Upper lobe of left lung (tissue), 6 donors: ENCODE data around the gene C14orf39. TPM values are rescaled to one million over a fixed set of nuclear protein-coding genes. Genes with fewer than 3 reads are reported as not detected.

Source experiments
- ATAC-seq, 2 donors: fragments of 200-7000 bp; cut with Tn5 transposase; one replicate each; pipeline ENCODE4 v1.9.1; 2022; ENCODE audit warnings: mild to moderate bottlenecking in 2 of 2, moderate library complexity in 2 of 2; ENCODE audit not compliant: low FRiP score in 2 of 2
- DNase-seq, 2 donors: peaks; one replicate each; pipeline ENCODE4 v3.0.0-alpha.2; 2019 to 2020
- H3K27ac ChIP-seq, 4 donors: fragments of 200-600 bp; sonication (generic); one replicate each; pipeline ENCODE4 v1.5.1; 2016 to 2019
- H3K27me3 ChIP-seq, 4 donors: fragments of 200-600 bp; sonication (generic); one replicate each; pipeline ENCODE4 v1.5.1; 2017 to 2019
- H3K36me3 ChIP-seq, 4 donors: fragments of 200-600 bp; sonication (generic); one replicate each; pipeline ENCODE4 v1.5.1; 2016 to 2019
- H3K4me1 ChIP-seq, 4 donors: fragments of 200-600 bp; sonication (generic); one replicate each; pipeline ENCODE4 v1.5.1; 2018 to 2019
- H3K4me3 ChIP-seq, 4 donors: fragments of 200-600 bp; sonication (generic); one replicate each; pipeline ENCODE4 v1.5.1; 2017 to 2019; ENCODE audit warnings: mild to moderate bottlenecking in 2 of 4, moderate library complexity in 1 of 4
- H3K9me3 ChIP-seq, 4 donors: fragments of 200-600 bp; sonication (generic); one replicate each; pipeline ENCODE4 v1.5.1; 2018 to 2019
- EP300 ChIP-seq, 4 donors: sonication (generic); formaldehyde crosslinking; IDR thresholded peaks; one replicate each; pipeline ENCODE4 v1.5.1; 2017; ENCODE audit warnings: antibody characterized with exemption in 4 of 4, control low read depth in 2 of 4
- POLR2A ChIP-seq, 4 donors: fragments of 450-650 bp; IDR thresholded peaks; one replicate each; pipeline ENCODE4 v1.5.1; 2016 to 2017; ENCODE audit warnings: antibody characterized with exemption in 4 of 4, mild to moderate bottlenecking in 2 of 4
- POLR2AphosphoS5 ChIP-seq, 2 donors: sonication (generic); formaldehyde crosslinking; IDR thresholded peaks; one replicate each; pipeline ENCODE4 v1.5.1; 2017; ENCODE audit warnings: antibody characterized with exemption in 2 of 2
- WGBS, 2 donors: methylation state at CpG; one replicate each; pipeline ENCODE4 v1.1.5; 2017 to 2018; 5-methylcytosine and 5-hydroxymethylcytosine counted together
- total RNA-seq, 6 donors: library from RNA; depleted of rRNA in 4 of 6; stranded (reverse); fragments of >200 nt in 4 of 6; gene quantifications; one replicate each; pipeline versions ENCODE4 v1.1.0 to v1.2.1, GENCODE V29; 2016 to 2021
- TF ChIP-seq, protein P1 (sequence below), 6 experiments: fragments of 450-650 bp in 4 of 6; fragments of 200-600 bp in 2 of 6; sonication (generic) in 2 of 6; IDR thresholded peaks; one replicate each; pipeline ENCODE4 v1.5.1; 2016 to 2019; ENCODE audit warnings: antibody characterized with exemption in 6 of 6
- donor health status: DM: no; HTN: no; CAD: no; lungs with moderate emphysema.
- donor health status: DM: no; HTN: yes; CAD: no; lungs with severe emphysema.

Gene C14orf39
- total RNA-seq, 6 donors from 2014 or later = 2.1 TPM; not detected in 5

DNA sequence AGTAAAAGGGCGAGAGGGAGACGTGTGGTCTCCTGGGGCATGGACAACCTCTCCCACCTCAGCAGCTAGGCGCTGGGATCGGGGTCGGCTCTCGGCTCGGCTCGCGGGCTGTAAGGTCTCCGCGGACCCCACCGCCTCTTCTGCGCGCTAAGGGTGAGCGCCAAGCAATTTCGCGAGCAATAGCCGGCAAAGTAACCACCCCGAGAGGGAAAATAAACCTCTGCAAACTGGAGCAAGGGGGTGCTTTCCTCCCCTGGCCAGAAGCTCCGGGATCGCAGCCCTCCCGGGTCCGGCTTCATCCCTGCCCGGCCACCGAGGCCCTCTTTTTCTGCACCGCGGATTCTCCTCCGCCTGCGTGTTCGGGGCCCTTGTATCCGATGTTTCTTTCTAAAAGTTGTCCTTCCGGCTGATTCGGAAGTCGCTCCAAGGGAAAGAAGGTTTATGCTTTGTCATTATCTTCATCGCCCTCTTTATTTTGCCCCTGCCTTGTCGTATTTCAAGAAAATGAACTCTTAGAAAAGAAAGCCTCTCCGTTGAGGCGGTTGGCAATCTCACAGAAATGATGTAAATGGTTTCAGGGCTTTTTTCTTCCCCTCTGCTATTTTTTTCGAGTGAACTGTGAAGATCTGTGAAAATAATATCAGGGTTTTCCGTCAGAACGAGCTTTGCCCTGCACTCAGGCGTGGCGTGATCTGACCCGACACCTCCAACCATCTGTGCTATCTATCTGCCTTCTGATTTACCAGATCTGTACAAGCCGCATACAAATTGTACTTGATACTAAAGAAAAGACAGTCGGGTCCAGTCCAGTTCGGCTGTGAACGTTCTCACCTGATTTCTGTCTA is 21.3 kb upstream of the C14orf39 start:
- peaks cover 11 to 40% (median 16%) of the 10 kb centered on the region in 4 donors for H3K4me1 ChIP-seq
- H3K36me3 ChIP-seq = no peaks in the 10 kb centered on the region
- DNase-seq (peak in 1 of 2 donors; percentile 54), ATAC-seq (peak in 1 of 2 donors; percentile 55)
- no peak overlapping the region for H3K4me3 ChIP-seq
- TF ChIP-seq POLR2AphosphoS5 (IDR thresholded peaks at IDR 0.05) (no peak), POLR2A (IDR thresholded peaks at IDR 0.05) (no peak), EP300 (IDR thresholded peaks at IDR 0.05) (no peak)
- TF ChIP-seq, protein P1, sequence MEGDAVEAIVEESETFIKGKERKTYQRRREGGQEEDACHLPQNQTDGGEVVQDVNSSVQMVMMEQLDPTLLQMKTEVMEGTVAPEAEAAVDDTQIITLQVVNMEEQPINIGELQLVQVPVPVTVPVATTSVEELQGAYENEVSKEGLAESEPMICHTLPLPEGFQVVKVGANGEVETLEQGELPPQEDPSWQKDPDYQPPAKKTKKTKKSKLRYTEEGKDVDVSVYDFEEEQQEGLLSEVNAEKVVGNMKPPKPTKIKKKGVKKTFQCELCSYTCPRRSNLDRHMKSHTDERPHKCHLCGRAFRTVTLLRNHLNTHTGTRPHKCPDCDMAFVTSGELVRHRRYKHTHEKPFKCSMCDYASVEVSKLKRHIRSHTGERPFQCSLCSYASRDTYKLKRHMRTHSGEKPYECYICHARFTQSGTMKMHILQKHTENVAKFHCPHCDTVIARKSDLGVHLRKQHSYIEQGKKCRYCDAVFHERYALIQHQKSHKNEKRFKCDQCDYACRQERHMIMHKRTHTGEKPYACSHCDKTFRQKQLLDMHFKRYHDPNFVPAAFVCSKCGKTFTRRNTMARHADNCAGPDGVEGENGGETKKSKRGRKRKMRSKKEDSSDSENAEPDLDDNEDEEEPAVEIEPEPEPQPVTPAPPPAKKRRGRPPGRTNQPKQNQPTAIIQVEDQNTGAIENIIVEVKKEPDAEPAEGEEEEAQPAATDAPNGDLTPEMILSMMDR (IDR thresholded peaks at IDR 0.05) = no peak
- peaks cover 0 to 62% (median 30%) of the 10 kb centered on the region in 4 donors for H3K27me3 ChIP-seq
- no peak overlapping the region for H3K27ac ChIP-seq
- H3K9me3 ChIP-seq = no peaks in the 10 kb centered on the region
- 9 to 11% methylated on average over 31 to 44 of the region's 48 CpGs for WGBS, 2 donors

DNA sequence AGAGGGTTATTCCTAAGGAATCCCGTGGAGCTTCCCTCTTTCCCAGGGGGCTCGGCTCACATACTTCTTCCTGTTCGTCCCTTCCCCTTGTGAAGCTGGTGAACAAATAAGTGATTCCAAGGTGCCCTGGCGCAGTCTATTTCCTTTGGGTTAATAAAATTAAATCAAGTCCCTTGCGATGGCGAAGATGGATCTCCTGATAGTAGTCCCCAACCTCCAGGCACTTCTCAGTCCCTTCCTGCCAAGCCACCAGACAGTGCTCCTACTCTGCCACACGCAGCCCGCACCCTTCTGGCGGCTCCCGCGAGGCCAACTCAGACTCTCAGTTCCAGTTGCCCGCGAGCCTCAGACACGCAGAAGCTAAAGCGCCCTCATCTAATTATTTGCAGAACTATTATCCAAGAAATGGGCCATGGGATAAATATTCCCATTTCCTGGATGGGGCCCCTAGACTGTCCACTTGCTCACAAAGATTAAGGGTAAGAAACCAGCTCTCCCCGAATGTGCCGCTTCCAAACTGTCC is 20.7 kb upstream of the C14orf39 start:
- Histone ChIP-seq H3K27me3 (peaks cover 0 to 59% (median 30%) of the 10 kb centered on the region in 4 donors), H3K9me3 (no peaks in the 10 kb centered on the region), H3K4me3 (no peak overlapping the region), H3K36me3 (no peaks in the 10 kb centered on the region), H3K27ac (no peak overlapping the region), H3K4me1 (peaks cover 11 to 40% (median 16%) of the 10 kb centered on the region in 4 donors)
- 2 to 11% methylated on average over 17 of the region's 17 CpGs for WGBS, 2 donors
- no peak for ATAC-seq
- DNase-seq = peak in 1 of 2 donors; percentile 52
- TF ChIP-seq EP300 (IDR thresholded peaks at IDR 0.05) = no peak
- TF ChIP-seq, protein P1 (IDR thresholded peaks at IDR 0.05) = no peak
- no peak for TF ChIP-seq POLR2AphosphoS5 (IDR thresholded peaks at IDR 0.05)
- no peak for TF ChIP-seq POLR2A (IDR thresholded peaks at IDR 0.05)

DNA sequence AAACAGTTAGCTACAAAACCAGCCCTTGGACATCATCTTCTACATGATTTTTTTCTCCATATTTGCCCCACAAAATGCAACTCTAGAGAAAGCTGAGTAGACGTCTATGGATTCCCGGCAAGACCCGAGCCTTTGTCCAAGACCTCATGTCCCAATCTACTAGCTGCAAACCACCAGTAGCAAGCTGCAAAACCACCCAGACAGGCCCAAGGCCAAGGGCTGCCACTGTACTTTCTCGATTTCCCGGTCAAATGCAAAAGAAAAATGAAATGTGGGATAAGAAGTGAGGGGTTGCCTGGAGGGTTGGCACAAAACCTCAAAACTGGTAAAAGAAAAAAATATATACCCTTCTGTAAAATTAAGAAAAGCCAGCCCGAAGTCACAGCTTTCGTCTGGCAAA is 20.1 kb upstream of the C14orf39 start:
- no peak overlapping the region for H3K4me3 ChIP-seq
- H3K27ac ChIP-seq = no peak overlapping the region
- peaks cover 7 to 35% (median 14%) of the 10 kb centered on the region in 4 donors for H3K4me1 ChIP-seq
- no peaks in the 10 kb centered on the region for H3K36me3 ChIP-seq
- no peaks in the 10 kb centered on the region for H3K9me3 ChIP-seq
- 4 to 11% methylated on average over 6 to 7 of the region's 7 CpGs for WGBS, 2 donors
- H3K27me3 ChIP-seq = peaks cover 0 to 55% (median 28%) of the 10 kb centered on the region in 4 donors
- ATAC-seq = no peak
- TF ChIP-seq EP300 (IDR thresholded peaks at IDR 0.05) = no peak
- no peak for TF ChIP-seq POLR2A (IDR thresholded peaks at IDR 0.05)
- TF ChIP-seq POLR2AphosphoS5 (IDR thresholded peaks at IDR 0.05) = no peak
- TF ChIP-seq, protein P1 (IDR thresholded peaks at IDR 0.05) = no peak
- DNase-seq = no peak

DNA sequence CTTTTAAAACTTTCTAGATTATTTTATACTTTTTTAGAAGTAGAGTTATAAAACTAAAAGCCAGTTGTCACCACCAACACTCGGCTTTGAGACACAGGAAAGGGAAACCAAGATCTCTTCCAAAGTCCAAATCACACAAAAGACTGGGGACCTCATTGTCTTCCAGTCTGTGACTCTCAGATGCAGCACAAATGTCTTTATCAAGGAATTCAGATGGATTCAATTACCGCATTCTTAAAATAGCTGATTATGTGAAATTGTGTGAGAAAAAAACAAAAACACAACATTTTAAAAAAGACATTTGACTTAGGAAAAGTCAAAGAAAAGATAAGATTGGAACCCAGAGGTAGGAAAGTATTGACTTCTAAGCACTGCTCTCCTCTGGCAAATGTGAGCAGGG is 19.6 kb upstream of the C14orf39 start:
- H3K27me3 ChIP-seq = peaks cover 0 to 49% (median 25%) of the 10 kb centered on the region in 4 donors
- no peak for ATAC-seq
- H3K4me3 ChIP-seq = no peak overlapping the region
- H3K36me3 ChIP-seq = no peaks in the 10 kb centered on the region
- 10 to 15% methylated on average over 2 of the region's 2 CpGs for WGBS, 2 donors
- TF ChIP-seq POLR2A (IDR thresholded peaks at IDR 0.05) = no peak
- no peak for TF ChIP-seq POLR2AphosphoS5 (IDR thresholded peaks at IDR 0.05)
- TF ChIP-seq EP300 (IDR thresholded peaks at IDR 0.05) = no peak
- TF ChIP-seq, protein P1 (IDR thresholded peaks at IDR 0.05) = no peak
- H3K27ac ChIP-seq = no peak overlapping the region
- H3K9me3 ChIP-seq = no peaks in the 10 kb centered on the region
- no peak for DNase-seq
- H3K4me1 ChIP-seq = peaks cover 3 to 29% (median 13%) of the 10 kb centered on the region in 4 donors
